IMR-90 (cell line): ENCODE data around the gene KCTD16. TPM values are rescaled to one million over a fixed set of nuclear protein-coding genes. Genes with fewer than 3 reads are reported as not detected.

Experiments used
- ATAC-seq: fragments of 200-7000 bp; cut with Tn5 transposase; 2 replicates; pipeline ENCODE4 v1.9.1; 2020; ENCODE audit warnings: low read depth, mild to moderate bottlenecking, moderate library complexity
- BruUV-seq: library from RNA; stranded (reverse); fragments of 400-500 nt; replicated peaks from 2 replicates; lab custom pipeline; 2021; lab: Mats Ljungman, UMichigan
- CTCF ChIA-PET: fragments of 300-600 bp; formaldehyde crosslinking; extraction: SDS; loops from one replicate; lab custom pipeline; 2021; ENCODE audit warnings: antibody characterized with exemption; lab: Yijun Ruan, JAX
- POLR2A ChIA-PET: fragments of 300-600 bp; sonication (Branson Sonifier 250); formaldehyde crosslinking; loops from one replicate; lab custom pipeline; 2022; ENCODE audit warnings: antibody characterized with exemption; ENCODE audit not compliant: unreplicated experiment; lab: Charles Lee
- DNase-seq: peaks from one replicate; pipeline ENCODE4 v3.0.0; 2013
- H2AFZ ChIP-seq: replicated peaks from 2 replicates; pipeline ENCODE3; 2013; ENCODE audit warnings: low read length, mild to moderate bottlenecking; ENCODE audit not compliant: poor library complexity
- H2AK5ac ChIP-seq: 2 replicates; pipeline ENCODE4 v1.6.1; 2013; ENCODE audit warnings: low read depth, low read length, inconsistent platforms
- H2AK9ac ChIP-seq: replicated peaks from 2 replicates; pipeline ENCODE3; 2013; ENCODE audit warnings: mild to moderate bottlenecking, low read depth, low read length, moderate library complexity; ENCODE audit not compliant: poor library complexity
- H2BK120ac ChIP-seq: 2 replicates; pipeline ENCODE4 v1.6.1; 2013; ENCODE audit warnings: low read depth, low read length, inconsistent platforms
- H2BK15ac ChIP-seq: 3 replicates; pipeline ENCODE4 v1.6.1; 2013; ENCODE audit warnings: low read depth, low read length, inconsistent platforms
- H2BK20ac ChIP-seq: 2 replicates; pipeline ENCODE4 v1.6.1; 2013; ENCODE audit warnings: low read depth, mild to moderate bottlenecking, inconsistent platforms, low read length, moderate library complexity
- H2BK5ac ChIP-seq: 2 replicates; pipeline ENCODE4 v1.6.1; 2013; ENCODE audit warnings: mild to moderate bottlenecking, low read depth, low read length, inconsistent platforms; ENCODE audit not compliant: poor library complexity, severe bottlenecking
- H3K14ac ChIP-seq: replicated peaks from 2 replicates; pipeline ENCODE4 v1.6.1; 2013; ENCODE audit warnings: low read depth, low read length, inconsistent platforms
- H3K18ac ChIP-seq: 2 replicates; pipeline ENCODE4 v1.6.1; 2013; ENCODE audit warnings: low read depth, low read length, control low read depth
- H3K23ac ChIP-seq: 2 replicates; pipeline ENCODE4 v1.6.1; 2013; ENCODE audit warnings: low read depth, low read length, inconsistent platforms
- H3K27ac ChIP-seq: 2 replicates; pipeline ENCODE4 v1.5.1; 2013; ENCODE audit warnings: mild to moderate bottlenecking, control low read depth, low read length; ENCODE audit not compliant: insufficient read depth
- H3K27me3 ChIP-seq: 2 replicates; pipeline ENCODE4 v1.6.1; 2013; ENCODE audit warnings: low read length; ENCODE audit not compliant: control insufficient read depth, insufficient read depth
- H3K36me3 ChIP-seq: 2 replicates; pipeline ENCODE4 v1.6.1; 2013; ENCODE audit warnings: low read length, mixed read lengths; ENCODE audit not compliant: control insufficient read depth, insufficient read depth
- H3K4ac ChIP-seq: 2 replicates; pipeline ENCODE4 v1.6.1; 2013; ENCODE audit warnings: low read depth, low read length, inconsistent platforms
- H3K4me1 ChIP-seq: 2 replicates; pipeline ENCODE4 v1.6.1; 2013; ENCODE audit warnings: low read length, mixed read lengths; ENCODE audit not compliant: control insufficient read depth, insufficient read depth
- H3K4me2 ChIP-seq: 2 replicates; pipeline ENCODE4 v1.6.1; 2013; ENCODE audit warnings: low read depth, mild to moderate bottlenecking, control low read depth, low read length, moderate library complexity
- H3K4me3 ChIP-seq: 2 replicates; pipeline ENCODE4 v1.5.1; 2013; ENCODE audit warnings: low read depth, mild to moderate bottlenecking, control low read depth, low read length, moderate library complexity; ENCODE audit not compliant: insufficient read depth
- H3K56ac ChIP-seq: 2 replicates; pipeline ENCODE4 v1.6.1; 2013; ENCODE audit warnings: low read length, inconsistent platforms; ENCODE audit not compliant: insufficient read depth; ENCODE audit errors: extremely low read depth
- H3K79me1 ChIP-seq, 2 experiments: 2 replicates each; pipeline ENCODE4 v1.6.1; 2013; ENCODE audit warnings: low read length in 2 of 2, inconsistent platforms in 1 of 2, low read depth in 1 of 2
- H3K9ac ChIP-seq: 2 replicates; pipeline ENCODE4 v1.6.1; 2013; ENCODE audit warnings: low read depth, low read length, control low read depth
- H3K9me1 ChIP-seq: 2 replicates; pipeline ENCODE4 v1.6.1; 2013; ENCODE audit warnings: low read length, inconsistent platforms; ENCODE audit not compliant: insufficient read depth
- H3K9me3 ChIP-seq: 2 replicates; pipeline ENCODE4 v1.6.1; 2013; ENCODE audit warnings: low read length; ENCODE audit not compliant: control insufficient read depth, insufficient read depth
- H4K20me1 ChIP-seq: 2 replicates; pipeline ENCODE4 v1.6.1; 2013; ENCODE audit warnings: low read length, inconsistent platforms; ENCODE audit not compliant: insufficient read depth
- H4K5ac ChIP-seq: 2 replicates; pipeline ENCODE4 v1.6.1; 2013; ENCODE audit warnings: mild to moderate bottlenecking, low read depth, low read length, control low read depth
- H4K8ac ChIP-seq, 2 experiments: 2 replicates each; pipeline ENCODE4 v1.6.1; 2013; ENCODE audit warnings: low read depth in 2 of 2, low read length in 2 of 2, control low read depth in 1 of 2, inconsistent platforms in 1 of 2
- H4K91ac ChIP-seq: 2 replicates; pipeline ENCODE4 v1.6.1; 2013; ENCODE audit warnings: low read depth, low read length, inconsistent platforms; ENCODE audit not compliant: insufficient read depth
- BHLHE40 ChIP-seq: fragments of 150-350 bp; IDR thresholded peaks from 2 replicates; pipeline ENCODE4 v1.6.1; 2016; ENCODE audit warnings: mild to moderate bottlenecking, low read depth, low read length
- CEBPB ChIP-seq: IDR thresholded peaks from 2 replicates; pipeline ENCODE4 v1.6.1; 2012; ENCODE audit warnings: low read depth, low read length, improper control_type of control experiment
- FOS ChIP-seq: fragments of 150-350 bp; IDR thresholded peaks from 2 replicates; pipeline ENCODE4 v1.6.1; 2016; ENCODE audit warnings: low read depth, low read length
- MAFK ChIP-seq: IDR thresholded peaks from 2 replicates; pipeline ENCODE4 v1.6.1; 2012; ENCODE audit warnings: low read depth, low read length, improper control_type of control experiment
- MAZ ChIP-seq: IDR thresholded peaks from 2 replicates; pipeline ENCODE4 v1.6.1; 2012; ENCODE audit warnings: low read depth, mild to moderate bottlenecking, low read length, improper control_type of control experiment, moderate library complexity, borderline replicate concordance
- POLR2A ChIP-seq: IDR thresholded peaks from 2 replicates; pipeline ENCODE4 v1.6.1; 2012; ENCODE audit warnings: mild to moderate bottlenecking, low read depth, low read length
- RAD21 ChIP-seq: IDR thresholded peaks from 2 replicates; pipeline ENCODE4 v1.6.1; 2012; ENCODE audit warnings: low read length, improper control_type of control experiment
- RCOR1 ChIP-seq: IDR thresholded peaks from 2 replicates; pipeline ENCODE4 v1.6.1; 2012; ENCODE audit warnings: mild to moderate bottlenecking, low read length, improper control_type of control experiment; ENCODE audit not compliant: insufficient replicate concordance
- RFX5 ChIP-seq: IDR thresholded peaks from 2 replicates; pipeline ENCODE4 v1.8.0; 2012; ENCODE audit warnings: low read depth, mild to moderate bottlenecking, low read length, moderate library complexity
- SMC3 ChIP-seq: fragments of 150-350 bp; IDR thresholded peaks from 2 replicates; pipeline ENCODE4 v1.6.1; 2016; ENCODE audit warnings: low read depth, mild to moderate bottlenecking, antibody characterized with exemption, low read length, moderate library complexity
- WGBS, 2 experiments: methylation state at CpG; one replicate each; pipeline versions ENCODE4 v1.1.5 to v1.1.7; 2013; ENCODE audit warnings: missing lambda C conversion rate in 2 of 2; ENCODE audit not compliant: insufficient read length in 1 of 2; ENCODE audit errors: extremely low coverage in 2 of 2; 5-methylcytosine and 5-hydroxymethylcytosine counted together
- dilution Hi-C: fragments of 300-500 bp; cut with HindIII; formaldehyde crosslinking; loops from one replicate; pipeline ENCODE4 v1.14.3; 2018; ENCODE audit warnings: low sequenced_read_pairs; ENCODE audit not compliant: unreplicated experiment
- in situ Hi-C: fragments of 300-500 bp; cut with MboI; formaldehyde crosslinking; loops from 3 replicates; pipeline ENCODE4 v1.14.3; 2019; ENCODE audit warnings: low sequenced_read_pairs, inconsistent platforms, mixed read lengths
- intact Hi-C: fragments of 100-400 bp; cut with micrococcal nuclease; formaldehyde crosslinking; loops from 2 replicates; pipeline ENCODE4 v1.10.0; 2022
- polyA plus RNA-seq, 3 experiments: library from polyadenylated mRNA; depleted of rRNA; stranded (reverse); fragments of >200 nt; gene quantifications; 2 replicates each; pipeline ENCODE4 v1.2.3, GENCODE V29; 2012; ENCODE audit warnings: low replicate concordance in 1 of 3
- total RNA-seq: library from RNA; depleted of rRNA; stranded (reverse); fragments of >200 nt; gene quantifications from 2 replicates; pipeline ENCODE4 v1.2.3, GENCODE V29; 2012
- TF ChIP-seq, protein P1 (sequence below): fragments of 150-350 bp; IDR thresholded peaks from 2 replicates; pipeline ENCODE4 v1.6.1; 2017; ENCODE audit warnings: mild to moderate bottlenecking, antibody characterized with exemption, low read length, low read depth
- TF ChIP-seq, protein P2 (sequence below): conservative IDR thresholded peaks from 2 replicates; pipeline ENCODE4 v1.5.1; 2012; ENCODE audit warnings: mild to moderate bottlenecking, low read depth, low read length, improper control_type of control experiment

KCTD16 gene
- total and polyA plus RNA-seq, 2 of the 4 experiments (the other 2 are of a cell fraction), result 0.43 to 1.1 TPM

DNA sequence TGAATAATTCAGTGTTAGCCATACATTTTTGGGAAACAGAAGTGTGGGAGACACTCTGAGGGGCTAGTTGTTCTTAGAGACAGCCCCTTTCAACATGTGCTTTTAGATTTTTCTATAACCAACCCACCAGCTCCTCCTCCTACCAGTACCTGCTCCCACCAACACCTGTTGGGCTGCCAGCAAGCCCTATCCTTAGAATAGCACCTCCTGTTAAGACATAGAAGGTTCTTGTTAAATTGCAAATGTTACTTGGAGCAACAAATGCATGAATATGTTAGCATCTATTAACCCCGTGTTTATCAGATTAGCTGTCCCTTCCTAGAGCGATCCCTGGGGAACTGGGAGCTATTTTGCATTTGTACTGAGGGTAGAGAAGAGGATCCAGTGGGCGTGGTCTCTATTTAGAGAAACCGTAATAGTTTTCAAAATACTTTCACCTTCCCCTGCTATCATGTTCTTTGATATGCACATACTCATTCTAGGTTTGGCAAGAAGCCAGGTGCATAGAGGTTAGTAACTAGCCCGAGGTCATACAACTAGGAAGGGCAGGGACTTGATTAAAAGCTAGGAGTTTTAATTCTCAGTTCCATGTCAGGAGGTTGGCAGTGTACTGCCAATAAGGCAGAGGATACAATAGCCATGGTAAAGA, 334.4 kb downstream of the KCTD16 start:
- Histone ChIP-seq H2AFZ (no peak overlapping the region), H3K79me1 (no peaks in the 10 kb centered on the region), H3K56ac (no peak overlapping the region), H3K4me3 (no peak overlapping the region), H4K8ac (no peak overlapping the region), H4K91ac (no peak overlapping the region), H4K5ac (no peak overlapping the region), H3K9ac (no peak overlapping the region), H4K20me1 (no peaks in the 10 kb centered on the region), H3K4me1 (no peaks in the 10 kb centered on the region), H3K27ac (no peak overlapping the region), H2BK15ac (no peak overlapping the region), H3K27me3 (no peaks in the 10 kb centered on the region), H3K36me3 (no peaks in the 10 kb centered on the region), H3K23ac (no peak overlapping the region), H3K4ac (no peak overlapping the region), H3K18ac (no peak overlapping the region), H3K14ac (no peak overlapping the region), H2AK5ac (no peak overlapping the region), H2BK5ac (no peak overlapping the region), H3K9me3 (no peaks in the 10 kb centered on the region), H2BK120ac (no peak overlapping the region), H3K9me1 (no peaks in the 10 kb centered on the region), H2AK9ac (no peak overlapping the region), H3K4me2 (no peak overlapping the region), H2BK20ac (no peak overlapping the region)
- DNase-seq (no peak), ATAC-seq (no peak)
- in situ Hi-C loops, result no loop called here
- TF ChIP-seq RFX5 (no peak), MAZ (no peak), RAD21 (no peak), RCOR1 (no peak), BHLHE40 (no peak), POLR2A (no peak), CEBPB (no peak), FOS (no peak), SMC3 (no peak), MAFK (no peak)
- TF ChIP-seq, protein P1, sequence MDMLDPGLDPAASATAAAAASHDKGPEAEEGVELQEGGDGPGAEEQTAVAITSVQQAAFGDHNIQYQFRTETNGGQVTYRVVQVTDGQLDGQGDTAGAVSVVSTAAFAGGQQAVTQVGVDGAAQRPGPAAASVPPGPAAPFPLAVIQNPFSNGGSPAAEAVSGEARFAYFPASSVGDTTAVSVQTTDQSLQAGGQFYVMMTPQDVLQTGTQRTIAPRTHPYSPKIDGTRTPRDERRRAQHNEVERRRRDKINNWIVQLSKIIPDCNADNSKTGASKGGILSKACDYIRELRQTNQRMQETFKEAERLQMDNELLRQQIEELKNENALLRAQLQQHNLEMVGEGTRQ, result no peak
- TF ChIP-seq, protein P2, sequence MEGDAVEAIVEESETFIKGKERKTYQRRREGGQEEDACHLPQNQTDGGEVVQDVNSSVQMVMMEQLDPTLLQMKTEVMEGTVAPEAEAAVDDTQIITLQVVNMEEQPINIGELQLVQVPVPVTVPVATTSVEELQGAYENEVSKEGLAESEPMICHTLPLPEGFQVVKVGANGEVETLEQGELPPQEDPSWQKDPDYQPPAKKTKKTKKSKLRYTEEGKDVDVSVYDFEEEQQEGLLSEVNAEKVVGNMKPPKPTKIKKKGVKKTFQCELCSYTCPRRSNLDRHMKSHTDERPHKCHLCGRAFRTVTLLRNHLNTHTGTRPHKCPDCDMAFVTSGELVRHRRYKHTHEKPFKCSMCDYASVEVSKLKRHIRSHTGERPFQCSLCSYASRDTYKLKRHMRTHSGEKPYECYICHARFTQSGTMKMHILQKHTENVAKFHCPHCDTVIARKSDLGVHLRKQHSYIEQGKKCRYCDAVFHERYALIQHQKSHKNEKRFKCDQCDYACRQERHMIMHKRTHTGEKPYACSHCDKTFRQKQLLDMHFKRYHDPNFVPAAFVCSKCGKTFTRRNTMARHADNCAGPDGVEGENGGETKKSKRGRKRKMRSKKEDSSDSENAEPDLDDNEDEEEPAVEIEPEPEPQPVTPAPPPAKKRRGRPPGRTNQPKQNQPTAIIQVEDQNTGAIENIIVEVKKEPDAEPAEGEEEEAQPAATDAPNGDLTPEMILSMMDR, result no peak
- dilution Hi-C loops, result no loop called here
- POLR2A ChIA-PET, result no interaction called here
- BruUV-seq, result no TSS peak
- no CpG with 5 or more reads among the region's 5 CpGs for WGBS, 2 experiments
- CTCF ChIA-PET, result no interaction called here
- intact Hi-C loops, result no loop called here
